NB4 (cell line): ENCODE data around the gene CD44.
A peak's percentile ranks its signal among the peaks of the same experiment; 100 is the strongest.

Experiments used
- DNase-seq: peaks from one replicate; pipeline ENCODE4 v3.0.0; 2010; ENCODE audit warnings: low read depth
- H3K4me3 ChIP-seq: one replicate; pipeline ENCODE4 v1.5.1; 2011; ENCODE audit warnings: mild to moderate bottlenecking, low read depth, low read length, moderate library complexity
- MYC ChIP-seq: IDR thresholded peaks from 2 replicates; pipeline ENCODE4 v1.6.1; 2011; ENCODE audit warnings: low read depth, low read length
- POLR2A ChIP-seq: IDR thresholded peaks from 2 replicates; pipeline ENCODE4 v1.6.1; 2011; ENCODE audit warnings: mild to moderate bottlenecking; ENCODE audit not compliant: insufficient read length; ENCODE audit errors: extremely low read depth
- TF ChIP-seq, protein P1 (sequence below): IDR thresholded peaks from 2 replicates; pipeline ENCODE4 v1.6.1; 2011; ENCODE audit warnings: low read depth, low read length
- TF ChIP-seq, protein P2 (sequence below): IDR thresholded peaks from one replicate; pipeline ENCODE4 v1.5.1; 2012; ENCODE audit warnings: low read depth, low read length

Gene CD44

DNA sequence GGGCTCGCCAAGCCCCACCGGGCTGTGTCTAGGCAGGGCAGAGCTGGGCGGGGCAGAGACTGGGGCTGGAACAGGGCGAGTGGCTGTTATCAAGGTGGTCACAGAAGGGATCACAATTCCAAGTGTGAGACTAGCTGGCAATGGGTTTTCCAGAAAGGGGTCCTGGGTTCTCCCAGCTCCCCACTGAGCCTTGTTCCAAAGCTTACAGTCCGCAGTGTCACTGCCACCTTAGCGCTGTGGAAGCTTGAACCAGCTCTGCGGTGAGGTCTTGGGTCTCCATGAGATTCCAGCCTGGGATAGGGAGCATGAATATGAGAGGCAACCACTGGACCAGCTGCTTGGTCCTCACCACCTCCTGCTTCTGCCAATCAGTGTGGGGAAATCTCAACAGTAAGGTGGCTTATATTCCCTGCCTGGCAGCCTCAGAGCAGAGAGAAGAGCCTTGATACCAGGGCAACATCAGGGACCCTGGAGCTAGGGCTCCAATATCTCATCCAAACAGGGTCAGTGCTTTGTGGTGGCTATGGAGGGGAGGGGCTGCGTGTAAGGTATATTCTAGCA is 831 bp downstream of the CD44 start:
- TF ChIP-seq POLR2A (no peak), MYC (no peak)
- TF ChIP-seq, protein P1, sequence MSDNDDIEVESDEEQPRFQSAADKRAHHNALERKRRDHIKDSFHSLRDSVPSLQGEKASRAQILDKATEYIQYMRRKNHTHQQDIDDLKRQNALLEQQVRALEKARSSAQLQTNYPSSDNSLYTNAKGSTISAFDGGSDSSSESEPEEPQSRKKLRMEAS: no peak
- TF ChIP-seq, protein P2, sequence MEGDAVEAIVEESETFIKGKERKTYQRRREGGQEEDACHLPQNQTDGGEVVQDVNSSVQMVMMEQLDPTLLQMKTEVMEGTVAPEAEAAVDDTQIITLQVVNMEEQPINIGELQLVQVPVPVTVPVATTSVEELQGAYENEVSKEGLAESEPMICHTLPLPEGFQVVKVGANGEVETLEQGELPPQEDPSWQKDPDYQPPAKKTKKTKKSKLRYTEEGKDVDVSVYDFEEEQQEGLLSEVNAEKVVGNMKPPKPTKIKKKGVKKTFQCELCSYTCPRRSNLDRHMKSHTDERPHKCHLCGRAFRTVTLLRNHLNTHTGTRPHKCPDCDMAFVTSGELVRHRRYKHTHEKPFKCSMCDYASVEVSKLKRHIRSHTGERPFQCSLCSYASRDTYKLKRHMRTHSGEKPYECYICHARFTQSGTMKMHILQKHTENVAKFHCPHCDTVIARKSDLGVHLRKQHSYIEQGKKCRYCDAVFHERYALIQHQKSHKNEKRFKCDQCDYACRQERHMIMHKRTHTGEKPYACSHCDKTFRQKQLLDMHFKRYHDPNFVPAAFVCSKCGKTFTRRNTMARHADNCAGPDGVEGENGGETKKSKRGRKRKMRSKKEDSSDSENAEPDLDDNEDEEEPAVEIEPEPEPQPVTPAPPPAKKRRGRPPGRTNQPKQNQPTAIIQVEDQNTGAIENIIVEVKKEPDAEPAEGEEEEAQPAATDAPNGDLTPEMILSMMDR: no peak
- DNase-seq: peak; percentile 34
- peak overlapping the region; percentile 89 for H3K4me3 ChIP-seq

DNA sequence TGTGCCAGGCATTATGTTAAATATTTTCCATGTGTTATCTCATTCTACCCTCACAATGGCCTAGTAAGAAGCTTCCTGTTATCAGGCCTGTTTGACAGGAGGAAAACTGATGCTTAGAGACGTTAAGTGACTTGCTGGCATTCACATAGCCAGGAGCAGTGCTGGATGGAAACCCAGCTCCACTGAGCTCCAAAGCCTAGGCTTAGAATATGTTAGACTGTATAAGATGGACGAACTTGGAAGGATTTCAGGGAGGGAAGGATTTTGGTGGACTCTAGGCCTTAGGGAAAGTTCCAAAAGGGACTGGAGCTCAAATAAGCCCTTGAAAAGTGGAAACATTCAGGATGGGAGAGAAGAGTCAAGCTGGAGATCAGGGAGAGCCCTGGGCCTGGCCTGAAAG is 2.1 kb downstream of the CD44 start:
- peak; percentile 51 for DNase-seq
- H3K4me3 ChIP-seq: peak overlapping the region; percentile 89
- TF ChIP-seq, protein P2: no peak
- TF ChIP-seq POLR2A (no peak), MYC (no peak)
- TF ChIP-seq, protein P1: no peak

DNA sequence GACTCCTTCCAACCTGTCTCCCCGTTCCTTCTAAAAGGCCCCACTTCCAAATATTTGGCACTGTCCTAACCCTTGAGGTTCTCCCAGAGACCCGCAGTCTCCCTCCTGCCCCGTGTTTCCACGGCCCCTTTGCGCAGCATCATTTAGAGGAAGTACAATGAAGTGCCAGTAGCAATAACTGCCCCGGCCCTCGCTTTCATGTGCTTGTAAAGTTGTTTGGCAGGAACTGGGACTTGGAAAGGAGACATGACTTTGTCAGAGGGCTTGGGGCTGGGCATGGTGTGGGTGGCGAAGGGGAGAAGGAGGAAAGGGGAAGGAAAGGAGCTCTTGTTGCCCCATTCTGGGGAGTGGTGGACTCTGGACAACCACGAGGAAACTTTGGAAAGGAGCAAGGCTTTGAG is 2.6 kb downstream of the CD44 start:
- peak overlapping the region; percentile 89 for H3K4me3 ChIP-seq
- DNase-seq: peak; percentile 88
- TF ChIP-seq MYC (peak; percentile 39), POLR2A (no peak)
- TF ChIP-seq, protein P1: peak; percentile 59
- TF ChIP-seq, protein P2: no peak

DNA sequence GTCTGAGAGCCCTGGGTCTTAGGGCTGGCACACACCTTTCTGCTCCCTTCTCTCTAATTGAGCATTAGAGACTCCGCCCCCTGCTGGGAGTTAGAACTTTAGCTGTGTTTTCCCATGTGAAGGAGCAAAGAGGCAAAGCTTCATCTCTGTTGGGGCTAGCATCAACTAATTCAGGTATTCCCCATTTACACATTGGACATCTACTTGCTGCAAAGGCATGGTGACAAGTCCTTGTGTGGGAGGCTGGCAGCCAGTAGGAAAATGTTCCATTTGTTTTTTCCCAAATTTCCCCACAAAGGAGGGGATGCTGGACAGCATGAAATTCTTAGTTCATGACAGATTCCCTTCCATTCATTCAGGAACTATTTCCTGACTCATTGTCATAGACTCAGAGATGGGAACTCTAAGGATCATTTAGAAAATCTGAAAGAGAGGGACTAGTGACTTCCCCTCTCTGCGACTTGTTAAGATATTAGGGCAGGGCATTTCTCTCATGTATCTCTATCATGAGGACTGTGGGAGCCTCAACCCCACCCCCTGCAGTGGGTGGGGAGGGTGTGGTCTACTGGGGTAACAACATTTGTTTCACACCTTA is 3.6 kb downstream of the CD44 start:
- DNase-seq: no peak
- TF ChIP-seq MYC: no peak
- peak overlapping the region; percentile 43 for H3K4me3 ChIP-seq

DNA sequence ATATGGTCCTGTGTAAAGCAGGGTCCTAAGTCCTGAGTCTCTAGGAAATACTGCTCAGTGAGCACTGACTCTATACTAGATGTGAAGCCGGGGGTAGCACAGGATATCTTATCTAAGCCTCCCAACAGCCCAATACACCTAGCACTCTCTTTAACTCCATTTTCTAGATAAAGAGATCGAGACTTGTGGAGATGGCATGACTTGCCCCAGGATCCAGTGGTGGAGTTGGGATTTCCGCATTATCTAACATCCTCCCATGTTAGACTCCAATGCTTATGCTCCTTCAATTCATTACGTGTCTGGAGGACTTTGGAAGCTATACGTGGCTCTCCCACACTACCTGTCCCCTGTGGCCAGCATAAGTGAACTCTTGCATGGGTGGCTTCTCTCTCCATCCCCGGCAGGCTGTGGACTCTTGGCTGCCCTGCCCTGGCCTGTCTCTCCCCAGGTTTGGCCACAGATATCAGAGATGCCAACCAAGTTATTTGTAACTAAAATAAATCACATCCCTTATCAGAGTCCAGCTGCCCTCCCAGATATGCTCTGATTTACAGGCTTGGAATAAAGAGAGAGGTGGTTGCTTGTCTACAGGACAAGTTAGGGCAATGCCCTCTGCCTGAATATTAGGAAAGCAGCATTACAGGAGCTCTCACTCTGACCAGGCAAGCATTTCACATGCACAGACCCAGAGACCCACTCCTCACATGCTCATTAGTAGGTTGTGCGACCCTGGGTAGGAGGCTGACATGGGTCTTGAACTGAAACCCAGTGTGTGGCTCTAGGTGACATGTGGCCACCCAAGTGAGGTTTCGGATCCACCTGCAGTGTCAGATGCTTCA is 4.5 kb downstream of the CD44 start:
- no peak for DNase-seq
- TF ChIP-seq POLR2A: no peak
- TF ChIP-seq, protein P1: no peak
- no peak for TF ChIP-seq MYC
- TF ChIP-seq, protein P2: no peak
- H3K4me3 ChIP-seq: peak overlapping the region; percentile 2

DNA sequence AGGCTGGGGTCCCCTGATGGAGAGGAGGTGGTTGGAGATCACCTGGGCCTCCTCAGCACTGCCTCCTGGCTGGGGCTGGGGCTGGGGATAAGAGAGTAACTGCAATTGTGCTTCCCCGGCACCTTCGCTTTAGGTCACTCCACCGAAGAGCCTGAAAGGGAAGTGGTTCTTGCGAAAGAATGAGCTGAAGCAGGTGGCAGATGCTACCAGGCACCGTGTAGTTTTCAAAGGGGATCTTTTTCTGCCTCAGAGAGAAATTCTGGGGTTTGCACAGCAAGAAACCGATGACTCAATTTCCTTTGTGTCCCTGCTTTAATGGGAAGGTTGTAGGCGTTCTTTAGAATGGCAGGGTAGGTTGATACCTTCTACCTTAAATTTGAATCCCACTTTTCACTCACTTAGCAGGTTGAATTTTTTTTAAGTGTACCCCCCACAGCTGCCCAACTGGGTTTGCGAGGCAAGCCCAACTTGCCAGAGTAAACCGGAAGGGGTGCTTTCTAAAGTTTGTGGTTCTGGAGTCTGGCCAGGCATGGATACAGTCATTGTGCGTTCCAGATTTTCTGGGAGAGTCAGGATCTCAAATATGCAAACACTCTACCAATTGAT is 5.3 kb downstream of the CD44 start:
- peak overlapping the region; percentile 26 for H3K4me3 ChIP-seq
- DNase-seq: peak; percentile 86
- TF ChIP-seq, protein P1: peak; percentile 70
- TF ChIP-seq, protein P2: no peak
- TF ChIP-seq MYC (peak; percentile 57), POLR2A (no peak)
